Midbrain (tissue), 1 donor: ENCODE data around the gene TYRO3.
"Not testable (repeated sequence)": the region's sequence is repeated elsewhere in the genome, so short reads cannot be mapped to it uniquely, and the experiment has no call there.

Experiments used
- DNase-seq: peaks from one replicate; lab custom pipeline; 2025; lab: John Stamatoyannopoulos, UW

The TYRO3 gene

GRCh38 chr15:41573396-41573795 lies 14.4 kb downstream of the TYRO3 start:
- no peak for DNase-seq

- no peak for DNase-seq
Observed at GRCh38 chr15:41574158-41574557, 15.1 kb downstream of the TYRO3 start.

DNA sequence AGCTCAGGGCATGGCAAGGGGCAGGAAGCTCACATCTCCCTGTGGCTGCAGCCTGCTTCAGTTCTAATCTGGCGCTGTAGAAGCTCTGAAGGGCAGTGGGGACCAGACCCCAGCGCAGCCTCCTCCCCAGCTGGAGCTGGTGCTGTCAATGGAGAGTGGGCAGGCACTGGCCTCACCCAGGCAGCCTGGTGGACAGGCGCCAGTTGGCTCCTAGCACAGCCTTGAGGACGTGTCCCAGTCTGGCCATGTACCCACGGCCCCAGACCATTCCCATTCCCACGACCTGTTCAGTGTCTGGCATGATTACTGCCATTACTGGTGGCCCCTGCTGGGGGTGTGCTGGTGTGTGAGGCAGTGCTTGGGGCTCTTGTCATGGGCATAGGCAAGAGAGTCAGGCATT lies 16.3 kb downstream of the TYRO3 start:
- no peak for DNase-seq

- DNase-seq, result peak; percentile 64
Observed at GRCh38 chr15:41577863-41578735, 19.1 kb downstream of the TYRO3 start.

GRCh38 chr15:41578736-41579383 lies 19.8 kb downstream of the TYRO3 start:
- DNase-seq, result peak; percentile 20

DNA sequence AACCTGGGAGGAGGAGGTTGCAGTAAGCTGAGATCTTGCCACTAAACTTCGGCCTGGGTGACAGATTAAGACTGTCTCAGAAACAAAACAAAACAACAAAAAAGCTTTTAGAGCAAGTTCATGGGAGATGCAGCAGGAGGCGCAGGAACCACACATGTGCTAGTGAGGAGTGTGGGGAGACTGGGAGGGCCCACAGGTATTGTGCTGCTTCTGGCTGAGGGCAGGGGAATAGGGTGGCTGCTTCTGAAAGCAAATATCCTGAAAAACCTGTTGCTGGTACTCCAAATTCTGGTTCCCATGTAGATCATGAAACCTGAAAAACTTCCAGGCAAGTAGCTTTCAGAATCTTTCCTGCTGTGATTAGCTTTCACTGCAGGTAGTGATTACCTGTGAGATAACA lies 22.1 kb downstream of the TYRO3 start:
- DNase-seq, result no peak

GRCh38 chr15:41583795-41584194 lies 24.8 kb downstream of the TYRO3 start:
- DNase-seq, result no peak

DNA sequence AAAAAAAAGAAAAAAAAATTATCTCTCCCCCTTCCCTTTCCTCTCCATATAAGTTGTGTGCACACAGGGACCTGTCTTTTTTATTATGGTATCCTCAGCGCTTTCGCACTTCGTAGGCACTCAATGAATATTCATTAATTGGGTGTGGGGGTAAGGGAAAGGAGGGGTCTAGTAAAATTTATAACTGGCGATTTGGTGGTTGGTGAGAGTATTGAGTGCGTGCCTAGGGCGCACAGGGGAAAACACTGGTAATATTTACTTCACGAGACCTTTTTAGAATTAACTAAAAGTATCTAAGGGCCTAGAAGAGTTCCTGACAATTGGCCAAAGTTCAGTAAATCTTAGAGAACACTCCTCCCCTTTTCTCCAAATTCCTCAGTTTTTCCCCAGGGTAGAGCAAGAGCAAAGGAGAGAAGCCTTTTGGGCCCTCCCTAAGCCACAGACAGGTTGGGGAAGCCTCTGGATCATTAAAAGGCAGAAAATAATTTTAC lies 25.7 kb downstream of the TYRO3 start:
- DNase-seq, result no peak

GRCh38 chr15:41585127-41586047 lies 26.4 kb downstream of the TYRO3 start:
- DNase-seq, result peak; percentile 78

DNA sequence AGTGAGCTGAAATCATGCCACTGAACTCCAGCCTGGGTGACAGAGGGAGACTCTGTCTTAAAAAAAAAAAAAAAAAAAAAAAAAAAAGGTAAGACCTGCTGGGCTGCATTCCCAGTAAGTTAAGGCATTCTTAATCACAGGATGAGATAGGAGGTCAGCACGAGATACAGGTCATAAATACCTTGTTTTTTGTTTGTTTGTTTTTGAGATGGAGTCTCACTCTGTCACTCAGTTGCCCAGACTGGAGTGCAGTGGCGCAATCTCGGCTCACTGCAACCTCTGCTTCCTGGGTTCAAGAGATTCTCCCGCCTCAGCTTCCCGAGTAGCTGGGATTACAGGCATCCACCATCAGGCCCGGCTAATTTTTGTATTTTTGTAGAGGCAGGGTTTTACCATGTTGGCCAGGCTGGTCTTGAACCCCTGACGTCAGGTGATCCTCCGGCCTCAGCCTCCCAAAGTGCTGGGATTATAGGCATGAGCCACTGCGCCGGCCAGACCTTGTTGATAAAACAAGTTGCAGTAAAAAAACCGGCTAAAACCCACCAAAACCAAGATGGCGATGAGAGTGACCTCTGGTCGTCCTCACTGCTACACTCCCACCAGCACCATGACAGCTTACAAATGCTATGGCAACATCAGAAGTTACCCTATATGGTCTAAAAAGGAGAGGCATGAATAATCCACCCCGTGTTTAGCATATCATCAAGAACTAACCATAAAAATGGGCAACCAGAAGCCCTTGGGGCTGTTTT lies 27.7 kb downstream of the TYRO3 start:
- not testable (repeated sequence) for DNase-seq

GRCh38 chr15:41589018-41589417 lies 30.0 kb downstream of the TYRO3 start:
- DNase-seq, result not testable (repeated sequence)

DNA sequence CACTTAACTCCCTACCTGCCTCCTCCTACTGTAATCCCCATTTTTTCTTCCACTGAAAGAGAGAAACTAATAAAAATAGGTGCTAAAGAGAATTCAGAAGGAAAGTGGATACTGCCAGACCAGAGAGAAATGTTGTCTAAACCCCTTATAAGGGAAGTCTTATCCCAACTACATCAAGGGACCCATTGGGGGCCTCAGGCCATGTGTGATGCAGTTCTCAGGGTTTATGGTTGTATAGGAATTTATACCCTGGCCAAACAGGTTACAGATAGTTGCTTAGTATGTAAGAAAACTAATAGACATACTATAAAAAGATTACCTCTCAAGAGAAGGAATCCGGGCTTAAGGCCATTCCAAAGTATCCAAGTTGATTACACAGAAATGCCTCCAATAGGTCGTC lies 30.6 kb downstream of the TYRO3 start:
- not testable (repeated sequence) for DNase-seq

GRCh38 chr15:41591217-41591616 lies 32.2 kb downstream of the TYRO3 start:
- not testable (repeated sequence) for DNase-seq

GRCh38 chr15:41592718-41593117 lies 33.7 kb downstream of the TYRO3 start:
- not testable (repeated sequence) for DNase-seq

GRCh38 chr15:41594801-41595746 lies 36.1 kb downstream of the TYRO3 start:
- no peak for DNase-seq

DNA sequence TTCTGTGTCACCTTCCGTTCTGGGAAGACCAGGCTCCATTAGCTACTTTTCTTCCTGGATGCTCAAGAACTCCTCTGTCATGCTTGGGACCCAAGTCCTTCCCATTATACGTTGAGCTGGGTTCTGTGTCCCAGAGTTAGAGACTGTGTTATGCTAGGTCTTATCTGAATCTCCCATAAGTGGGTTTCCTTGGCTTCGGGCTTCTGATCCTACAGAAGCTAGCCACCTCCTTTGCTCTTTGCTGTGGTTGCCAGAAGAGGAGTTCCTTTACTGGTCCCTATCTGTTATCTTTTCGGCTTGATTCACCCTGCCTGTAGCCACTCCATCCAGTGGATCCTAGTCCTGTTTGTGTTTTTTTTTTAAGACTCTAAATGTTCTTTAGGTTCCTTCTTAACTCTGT lies 38.0 kb downstream of the TYRO3 start:
- DNase-seq, result no peak

- DNase-seq, result no peak
Observed at GRCh38 chr15:41597787-41598186, 38.8 kb downstream of the TYRO3 start.

GRCh38 chr15:41599061-41599460 lies 40.0 kb downstream of the TYRO3 start:
- DNase-seq, result no peak

DNA sequence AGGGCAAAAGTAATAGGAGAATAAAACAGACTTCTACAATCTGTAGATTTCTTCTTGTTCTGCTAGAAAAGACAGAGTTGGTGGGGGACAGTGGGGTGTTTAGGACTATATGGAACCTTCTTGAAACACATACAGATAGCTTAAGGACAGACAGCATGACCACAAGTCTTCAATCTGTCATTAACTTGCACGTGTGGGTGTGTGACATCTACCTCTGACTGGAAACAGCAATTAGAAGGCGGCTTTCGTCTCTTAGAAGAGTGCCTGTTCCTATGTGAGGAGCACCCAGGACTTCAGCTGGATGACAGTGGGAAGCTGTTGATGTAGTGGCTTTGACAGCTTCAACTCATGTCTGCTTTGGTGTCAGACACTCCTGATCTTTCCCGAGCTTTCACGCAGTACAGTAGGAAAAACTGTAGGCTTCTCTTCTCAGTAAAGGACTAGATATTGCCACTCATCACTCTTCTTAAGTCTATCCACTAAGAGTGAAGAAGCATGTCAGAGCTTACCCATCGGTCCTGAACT lies 44.5 kb downstream of the TYRO3 start:
- DNase-seq, result no peak
